Measurements from ENCODE around the gene DAAM2.

The DAAM2 gene

DNA sequence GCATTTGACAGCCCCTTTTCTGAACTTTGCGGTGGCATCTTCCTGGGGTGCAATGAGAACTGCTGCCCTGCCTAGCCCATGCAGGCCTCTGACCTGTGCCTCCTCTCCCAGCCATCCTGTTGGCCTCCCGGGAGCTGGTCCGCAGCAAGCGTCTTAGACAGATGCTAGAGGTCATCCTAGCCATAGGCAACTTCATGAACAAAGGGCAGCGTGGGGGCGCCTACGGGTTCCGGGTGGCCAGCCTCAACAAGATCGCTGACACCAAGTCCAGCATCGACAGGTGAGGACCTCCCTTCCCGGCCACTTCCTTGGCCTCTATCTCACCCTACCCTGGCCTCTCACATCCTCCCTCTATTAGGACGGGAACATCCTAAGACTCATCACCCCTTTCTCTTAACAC is 104.5 kb downstream of the DAAM2 start:
- TF ChIP-seq CEBPB (IDR thresholded peaks at IDR 0.05) (no peak), ZBTB7A (IDR thresholded peaks at IDR 0.05; ENCODE audit: low read depth) (no peak), EGR1 (IDR thresholded peaks at IDR 0.05) (no peak), TAF1 (IDR thresholded peaks at IDR 0.05; ENCODE audit: low read depth) (no peak), CREB1 (IDR thresholded peaks at IDR 0.05; ENCODE audit: low read depth) (no peak), NFIC (IDR thresholded peaks at IDR 0.05) (no peak), FOXM1 (IDR thresholded peaks at IDR 0.05; ENCODE audit: borderline replicate concordance, low read depth) (no peak), TEAD4 (IDR thresholded peaks at IDR 0.05) (no peak), TCF12 (IDR thresholded peaks at IDR 0.05; ENCODE audit: low read depth) (no peak), EP300 (IDR thresholded peaks at IDR 0.05; ENCODE audit: borderline replicate concordance) (no peak)
- TF ChIP-seq, protein P1, sequence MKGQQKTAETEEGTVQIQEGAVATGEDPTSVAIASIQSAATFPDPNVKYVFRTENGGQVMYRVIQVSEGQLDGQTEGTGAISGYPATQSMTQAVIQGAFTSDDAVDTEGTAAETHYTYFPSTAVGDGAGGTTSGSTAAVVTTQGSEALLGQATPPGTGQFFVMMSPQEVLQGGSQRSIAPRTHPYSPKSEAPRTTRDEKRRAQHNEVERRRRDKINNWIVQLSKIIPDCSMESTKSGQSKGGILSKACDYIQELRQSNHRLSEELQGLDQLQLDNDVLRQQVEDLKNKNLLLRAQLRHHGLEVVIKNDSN (IDR thresholded peaks at IDR 0.05): no peak
- TF ChIP-seq, protein P2, sequence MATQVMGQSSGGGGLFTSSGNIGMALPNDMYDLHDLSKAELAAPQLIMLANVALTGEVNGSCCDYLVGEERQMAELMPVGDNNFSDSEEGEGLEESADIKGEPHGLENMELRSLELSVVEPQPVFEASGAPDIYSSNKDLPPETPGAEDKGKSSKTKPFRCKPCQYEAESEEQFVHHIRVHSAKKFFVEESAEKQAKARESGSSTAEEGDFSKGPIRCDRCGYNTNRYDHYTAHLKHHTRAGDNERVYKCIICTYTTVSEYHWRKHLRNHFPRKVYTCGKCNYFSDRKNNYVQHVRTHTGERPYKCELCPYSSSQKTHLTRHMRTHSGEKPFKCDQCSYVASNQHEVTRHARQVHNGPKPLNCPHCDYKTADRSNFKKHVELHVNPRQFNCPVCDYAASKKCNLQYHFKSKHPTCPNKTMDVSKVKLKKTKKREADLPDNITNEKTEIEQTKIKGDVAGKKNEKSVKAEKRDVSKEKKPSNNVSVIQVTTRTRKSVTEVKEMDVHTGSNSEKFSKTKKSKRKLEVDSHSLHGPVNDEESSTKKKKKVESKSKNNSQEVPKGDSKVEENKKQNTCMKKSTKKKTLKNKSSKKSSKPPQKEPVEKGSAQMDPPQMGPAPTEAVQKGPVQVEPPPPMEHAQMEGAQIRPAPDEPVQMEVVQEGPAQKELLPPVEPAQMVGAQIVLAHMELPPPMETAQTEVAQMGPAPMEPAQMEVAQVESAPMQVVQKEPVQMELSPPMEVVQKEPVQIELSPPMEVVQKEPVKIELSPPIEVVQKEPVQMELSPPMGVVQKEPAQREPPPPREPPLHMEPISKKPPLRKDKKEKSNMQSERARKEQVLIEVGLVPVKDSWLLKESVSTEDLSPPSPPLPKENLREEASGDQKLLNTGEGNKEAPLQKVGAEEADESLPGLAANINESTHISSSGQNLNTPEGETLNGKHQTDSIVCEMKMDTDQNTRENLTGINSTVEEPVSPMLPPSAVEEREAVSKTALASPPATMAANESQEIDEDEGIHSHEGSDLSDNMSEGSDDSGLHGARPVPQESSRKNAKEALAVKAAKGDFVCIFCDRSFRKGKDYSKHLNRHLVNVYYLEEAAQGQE (IDR thresholded peaks at IDR 0.05; ENCODE audit: low read depth): no peak

DNA sequence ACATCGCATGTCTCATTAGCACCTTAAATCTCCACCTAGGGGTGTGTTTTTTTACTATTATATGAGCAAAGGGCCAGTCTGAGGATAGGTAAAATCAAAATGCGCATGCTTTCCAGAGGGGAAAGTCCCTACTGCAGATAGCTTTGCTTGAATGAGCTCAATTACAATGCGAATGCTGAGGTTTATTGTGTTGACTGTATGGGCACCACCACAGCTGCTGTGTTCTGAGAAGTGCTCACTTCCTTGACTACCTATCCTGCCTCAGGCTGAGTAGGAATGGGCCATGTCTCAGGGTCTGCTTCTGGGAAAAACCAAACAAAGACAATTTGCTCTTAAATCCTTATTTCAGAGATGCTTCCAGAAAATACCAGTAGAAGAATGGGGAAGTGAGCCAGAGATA is 105.5 kb downstream of the DAAM2 start:
- TF ChIP-seq EGR1 (IDR thresholded peaks at IDR 0.05) (no peak), CEBPB (IDR thresholded peaks at IDR 0.05) (no peak), FOXM1 (IDR thresholded peaks at IDR 0.05; ENCODE audit: borderline replicate concordance, low read depth) (no peak), TEAD4 (IDR thresholded peaks at IDR 0.05) (no peak), ZBTB7A (IDR thresholded peaks at IDR 0.05; ENCODE audit: low read depth) (no peak), CREB1 (IDR thresholded peaks at IDR 0.05; ENCODE audit: low read depth) (no peak), RAD21 (IDR thresholded peaks at IDR 0.05; ENCODE audit: low read depth) (no peak), TCF12 (IDR thresholded peaks at IDR 0.05; ENCODE audit: low read depth) (no peak), TAF1 (IDR thresholded peaks at IDR 0.05; ENCODE audit: low read depth) (no peak)
- TF ChIP-seq, protein P3, sequence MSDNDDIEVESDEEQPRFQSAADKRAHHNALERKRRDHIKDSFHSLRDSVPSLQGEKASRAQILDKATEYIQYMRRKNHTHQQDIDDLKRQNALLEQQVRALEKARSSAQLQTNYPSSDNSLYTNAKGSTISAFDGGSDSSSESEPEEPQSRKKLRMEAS (IDR thresholded peaks at IDR 0.05): no peak
- TF ChIP-seq, protein P2 (IDR thresholded peaks at IDR 0.05; ENCODE audit: low read depth): no peak

DNA sequence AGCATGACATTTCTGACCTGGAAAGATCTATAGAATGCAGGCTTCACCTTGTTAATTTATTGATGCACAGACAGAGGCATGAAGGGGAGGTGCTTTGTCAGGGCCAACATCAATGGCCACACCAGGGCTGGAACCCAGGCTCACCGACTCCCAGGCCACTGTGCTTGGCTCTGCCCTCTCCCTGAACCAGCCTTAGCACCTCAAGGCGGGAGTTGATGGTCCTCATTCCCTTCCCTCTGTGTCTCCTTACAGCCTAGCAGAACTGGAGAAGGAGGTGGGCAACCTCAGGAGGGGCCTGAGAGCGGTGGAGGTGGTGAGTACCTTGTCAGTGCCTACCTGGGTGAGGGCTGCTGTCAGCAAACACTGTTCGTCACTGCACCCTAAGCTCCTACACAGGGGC is 106.4 kb downstream of the DAAM2 start:
- no peak for TF ChIP-seq FOXM1 (IDR thresholded peaks at IDR 0.05; ENCODE audit: borderline replicate concordance, low read depth)
- TF ChIP-seq EP300 (IDR thresholded peaks at IDR 0.05; ENCODE audit: borderline replicate concordance): no peak
- no peak for TF ChIP-seq TEAD4 (IDR thresholded peaks at IDR 0.05)
- no peak for TF ChIP-seq RAD21 (IDR thresholded peaks at IDR 0.05; ENCODE audit: low read depth)
- TF ChIP-seq, protein P3 (IDR thresholded peaks at IDR 0.05): no peak
- TF ChIP-seq TAF1 (IDR thresholded peaks at IDR 0.05; ENCODE audit: low read depth): no peak
- no peak for TF ChIP-seq YY1 (IDR thresholded peaks at IDR 0.05; ENCODE audit: low read depth)
- TF ChIP-seq TCF12 (IDR thresholded peaks at IDR 0.05; ENCODE audit: low read depth): no peak
- TF ChIP-seq, protein P2 (IDR thresholded peaks at IDR 0.05; ENCODE audit: low read depth): no peak
- no peak for TF ChIP-seq NFIC (IDR thresholded peaks at IDR 0.05)
- TF ChIP-seq, protein P1 (IDR thresholded peaks at IDR 0.05): no peak

DNA sequence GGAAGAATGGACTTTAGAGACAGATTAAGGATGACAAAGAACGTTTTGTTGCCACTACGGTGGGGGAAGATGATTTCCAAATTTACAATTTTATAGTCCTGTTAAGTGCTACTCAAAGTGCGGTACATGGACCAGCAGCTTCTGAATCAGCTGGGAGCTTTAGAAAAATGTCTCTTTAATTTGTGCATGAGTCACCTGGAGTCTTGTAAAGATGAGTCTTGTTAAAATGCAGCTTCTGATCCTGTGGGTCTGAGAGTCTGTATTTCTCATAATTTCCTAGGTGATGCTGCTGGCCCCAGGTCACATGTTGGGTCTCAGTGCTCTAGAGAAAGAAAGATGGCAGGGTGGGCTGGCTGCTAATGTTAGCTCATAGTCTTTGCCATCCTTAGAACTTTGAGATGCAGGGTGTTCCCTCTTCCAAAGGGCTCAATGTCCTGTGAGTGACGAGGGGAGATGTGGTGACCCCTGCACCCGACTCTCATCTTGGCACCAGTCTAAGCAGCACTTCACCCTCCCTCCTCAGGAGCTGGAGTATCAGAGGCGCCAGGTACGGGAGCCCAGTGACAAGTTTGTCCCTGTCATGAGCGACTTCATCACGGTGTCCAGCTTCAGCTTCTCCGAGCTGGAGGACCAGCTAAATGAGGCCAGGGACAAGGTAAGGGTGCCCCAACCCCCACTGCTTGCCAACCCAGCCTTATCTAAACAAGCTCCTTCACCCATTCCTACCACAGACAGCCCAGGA is 107.5 kb downstream of the DAAM2 start:
- TF ChIP-seq RAD21 (IDR thresholded peaks at IDR 0.05; ENCODE audit: low read depth): no peak
- no peak for TF ChIP-seq FOXM1 (IDR thresholded peaks at IDR 0.05; ENCODE audit: borderline replicate concordance, low read depth)
- no peak for TF ChIP-seq NFIC (IDR thresholded peaks at IDR 0.05)
- no peak for TF ChIP-seq TCF12 (IDR thresholded peaks at IDR 0.05; ENCODE audit: low read depth)
- no peak for TF ChIP-seq TAF1 (IDR thresholded peaks at IDR 0.05; ENCODE audit: low read depth)
- TF ChIP-seq TEAD4 (IDR thresholded peaks at IDR 0.05): no peak
- TF ChIP-seq ZBTB7A (IDR thresholded peaks at IDR 0.05; ENCODE audit: low read depth): no peak
- no peak for TF ChIP-seq YY1 (IDR thresholded peaks at IDR 0.05; ENCODE audit: low read depth)
- no peak for TF ChIP-seq CREB1 (IDR thresholded peaks at IDR 0.05; ENCODE audit: low read depth)
- TF ChIP-seq CEBPB (IDR thresholded peaks at IDR 0.05): no peak
- TF ChIP-seq, protein P1 (IDR thresholded peaks at IDR 0.05): no peak
- TF ChIP-seq EP300 (IDR thresholded peaks at IDR 0.05; ENCODE audit: borderline replicate concordance): no peak
- TF ChIP-seq, protein P3 (IDR thresholded peaks at IDR 0.05): no peak
- TF ChIP-seq, protein P2 (IDR thresholded peaks at IDR 0.05; ENCODE audit: low read depth): no peak
- TF ChIP-seq EGR1 (IDR thresholded peaks at IDR 0.05): no peak
